OCI-LY7 (cell line): Measurements from ENCODE around the gene OBSL1. TPM values are rescaled to one million over a fixed set of nuclear protein-coding genes. Genes with fewer than 3 reads are reported as not detected.

Experiments
- BruUV-seq: library from RNA; stranded (reverse); fragments of 400-500 nt; replicated peaks from 2 replicates; lab custom pipeline; 2021; lab: Mats Ljungman, UMichigan
- CTCF ChIA-PET: fragments of 300-600 bp; sonication (Branson Sonifier 250); formaldehyde crosslinking; loops from one replicate; lab custom pipeline; 2022; ENCODE audit warnings: antibody characterized with exemption; ENCODE audit not compliant: unreplicated experiment; lab: Charles Lee
- POLR2A ChIA-PET: fragments of 300-600 bp; sonication (Branson Sonifier 250); formaldehyde crosslinking; loops from one replicate; lab custom pipeline; 2022; ENCODE audit warnings: antibody characterized with exemption; lab: Charles Lee
- DNase-seq: peaks from one replicate; pipeline ENCODE4 v3.0.0-alpha.2; 2015; ENCODE audit warnings: low spot score
- H2AFZ ChIP-seq: fragments of 200-600 bp; sonication (generic), shearing (Covaris generic); 2 replicates; pipeline ENCODE4 v1.6.1; 2014; ENCODE audit warnings: mild to moderate bottlenecking, antibody characterized with exemption, low read length, moderate library complexity
- H3K27ac ChIP-seq: fragments of 200-600 bp; sonication (generic); 2 replicates; pipeline ENCODE4 v1.5.1; 2014; ENCODE audit warnings: mixed run types, low read depth, mild to moderate bottlenecking, moderate library complexity, low read length, inconsistent platforms; ENCODE audit not compliant: poor library complexity, severe bottlenecking
- H3K36me3 ChIP-seq: fragments of 200-600 bp; sonication (generic); 2 replicates; pipeline ENCODE4 v1.6.1; 2014; ENCODE audit warnings: mild to moderate bottlenecking, antibody characterized with exemption, low read length, moderate library complexity, mixed read lengths; ENCODE audit not compliant: insufficient read depth
- H3K4me1 ChIP-seq: fragments of 200-600 bp; sonication (generic); 2 replicates; pipeline ENCODE4 v1.5.1; 2014; ENCODE audit warnings: mild to moderate bottlenecking, low read length; ENCODE audit not compliant: insufficient read depth, poor library complexity, severe bottlenecking
- H3K4me2 ChIP-seq: fragments of 200-600 bp; sonication (generic); 2 replicates; pipeline ENCODE4 v1.6.1; 2014; ENCODE audit warnings: mild to moderate bottlenecking, low read length
- H3K4me3 ChIP-seq: fragments of 200-600 bp; sonication (generic); 2 replicates; pipeline ENCODE4 v1.5.1; 2014; ENCODE audit warnings: mild to moderate bottlenecking, low read depth, low read length; ENCODE audit not compliant: poor library complexity, severe bottlenecking
- H3K79me2 ChIP-seq: fragments of 200-600 bp; sonication (generic); 2 replicates; pipeline ENCODE4 v1.6.1; 2016; ENCODE audit warnings: low read depth, mild to moderate bottlenecking, low read length, moderate library complexity, mixed read lengths; ENCODE audit not compliant: insufficient read depth
- H3K9me2 ChIP-seq: fragments of 200-600 bp; sonication (generic); 2 replicates; pipeline ENCODE4 v1.6.1; 2016; ENCODE audit warnings: mild to moderate bottlenecking, low read length, mixed read lengths; ENCODE audit not compliant: insufficient read depth
- H3K9me3 ChIP-seq: fragments of 200-600 bp; sonication (generic); 2 replicates; pipeline ENCODE4 v1.6.1; 2014; ENCODE audit warnings: mild to moderate bottlenecking, mixed run types, low read length, mixed read lengths
- H4K20me1 ChIP-seq: fragments of 200-600 bp; sonication (generic); 2 replicates; pipeline ENCODE4 v1.6.1; 2014; ENCODE audit warnings: mild to moderate bottlenecking, antibody characterized with exemption, low read length, moderate library complexity, mixed read lengths; ENCODE audit not compliant: insufficient read depth
- CTCF ChIP-seq: fragments of 200-600 bp; sonication (generic); conservative IDR thresholded peaks from 2 replicates; pipeline ENCODE4 v1.5.1; 2014; ENCODE audit warnings: mild to moderate bottlenecking, antibody characterized with exemption, low read length, moderate library complexity, mixed read lengths
- EZH2phosphoT487 ChIP-seq: fragments of 200-600 bp; sonication (generic); IDR thresholded peaks from 2 replicates; pipeline ENCODE4 v1.6.1; 2018; ENCODE audit warnings: low read depth, borderline replicate concordance, mild to moderate bottlenecking, mixed run types, antibody characterized with exemption, low read length, moderate library complexity, mixed read lengths
- intact Hi-C: fragments of 100-400 bp; cut with micrococcal nuclease; formaldehyde crosslinking; loops from one replicate; pipeline ENCODE4 v1.10.0; 2022; ENCODE audit not compliant: unreplicated experiment
- total RNA-seq, 2 experiments: library from RNA; depleted of rRNA in 1 of 2; stranded (reverse); fragments of >200 nt in 1 of 2; shearing (Covaris generic) in 1 of 2; gene quantifications; 2 replicates each; pipeline ENCODE4 v1.2.3, GENCODE V29; 2014 to 2022

The OBSL1 gene
- total RNA-seq, 2 experiments from 2014 or later, result 0.25 TPM; not detected in 1

- no peaks in the 10 kb centered on the region for H3K36me3 ChIP-seq
- H3K9me2 ChIP-seq, result no peaks in the 10 kb centered on the region
- H3K9me3 ChIP-seq, result no peaks in the 10 kb centered on the region
- CTCF ChIA-PET, result no interaction called here
- H3K4me2 ChIP-seq, result no peak overlapping the region
- no TSS peak for BruUV-seq
- no peaks in the 10 kb centered on the region for H3K4me1 ChIP-seq
- no peak for DNase-seq
- POLR2A ChIA-PET, result no interaction called here
- H4K20me1 ChIP-seq, result no peaks in the 10 kb centered on the region
- H2AFZ ChIP-seq, result no peak overlapping the region
- no peak overlapping the region for H3K4me3 ChIP-seq
- intact Hi-C loops, result no loop called here
- TF ChIP-seq EZH2phosphoT487 (no peak), CTCF (no peak)
- no peak overlapping the region for H3K27ac ChIP-seq
- no peaks in the 10 kb centered on the region for H3K79me2 ChIP-seq
Observed at GRCh38 chr2:219561179-219562048, 9.9 kb downstream of the OBSL1 start.

GRCh38 chr2:219560893-219561178, 10.5 kb downstream of the OBSL1 start:
- POLR2A ChIA-PET, result no interaction called here
- no peaks in the 10 kb centered on the region for H3K36me3 ChIP-seq
- intact Hi-C loops, result no loop called here

More at GRCh38 chr2:219560893-219561178, 10.5 kb downstream of the OBSL1 start:
- H3K4me3 ChIP-seq, result no peak overlapping the region
- H3K27ac ChIP-seq, result no peak overlapping the region
- H4K20me1 ChIP-seq, result no peaks in the 10 kb centered on the region
- no TSS peak for BruUV-seq
- no peak for DNase-seq
- H3K4me2 ChIP-seq, result no peak overlapping the region
- no peak overlapping the region for H2AFZ ChIP-seq
- TF ChIP-seq EZH2phosphoT487, result no peak
- TF ChIP-seq CTCF, result no peak
- CTCF ChIA-PET, result interaction anchor here (0.5 kb wide), 1 partner anchor 458 kb away, joined by 3 read pairs; no protein-coding TSS in a partner anchor
- no peaks in the 10 kb centered on the region for H3K9me3 ChIP-seq
- no peaks in the 10 kb centered on the region for H3K9me2 ChIP-seq
- H3K4me1 ChIP-seq, result no peaks in the 10 kb centered on the region
- no peaks in the 10 kb centered on the region for H3K79me2 ChIP-seq
